Fibroblast of skin of back (primary cell): ENCODE data around the gene WDR43.

ENCODE experiments used
- DNase-seq: peaks from one replicate; pipeline ENCODE4 v3.0.0-alpha.2; 2013

WDR43 gene

GRCh38 chr2:28909655-28910353 lies 15.3 kb downstream of the WDR43 start:
- DNase-seq = no peak

GRCh38 chr2:28915939-28916338 lies 21.5 kb downstream of the WDR43 start:
- DNase-seq = no peak

- DNase-seq = no peak
Observed at GRCh38 chr2:28926847-28927246, 32.4 kb downstream of the WDR43 start.

GRCh38 chr2:28927469-28927868 lies 33.0 kb downstream of the WDR43 start:
- no peak for DNase-seq

GRCh38 chr2:28927878-28928277 lies 33.4 kb downstream of the WDR43 start:
- DNase-seq = peak; percentile 71

- no peak for DNase-seq
Observed at GRCh38 chr2:28929581-28929980, 35.1 kb downstream of the WDR43 start.

GRCh38 chr2:28930205-28930604 lies 35.7 kb downstream of the WDR43 start:
- DNase-seq = no peak

- DNase-seq = no peak
Observed at GRCh38 chr2:28934769-28935168, 40.3 kb downstream of the WDR43 start.

- DNase-seq = no peak
Observed at GRCh38 chr2:28941008-28941407, 46.5 kb downstream of the WDR43 start.

GRCh38 chr2:28944535-28945248 lies 50.2 kb downstream of the WDR43 start:
- DNase-seq = no peak

- DNase-seq = no peak
Observed at GRCh38 chr2:28948160-28948559, 53.7 kb downstream of the WDR43 start.

- DNase-seq = no peak
Observed at GRCh38 chr2:28949190-28949589, 54.7 kb downstream of the WDR43 start.

GRCh38 chr2:28949617-28950305 lies 55.3 kb downstream of the WDR43 start:
- no peak for DNase-seq

GRCh38 chr2:28950941-28951630 lies 56.6 kb downstream of the WDR43 start:
- no peak for DNase-seq

GRCh38 chr2:28951910-28952835 lies 57.7 kb downstream of the WDR43 start:
- DNase-seq = peak; percentile 17

GRCh38 chr2:28952836-28953211 lies 58.4 kb downstream of the WDR43 start:
- DNase-seq = no peak

- no peak for DNase-seq
Observed at GRCh38 chr2:28955467-28955866, 61.0 kb downstream of the WDR43 start.

- peak; percentile 37 for DNase-seq
Observed at GRCh38 chr2:28956415-28956826, 62.0 kb downstream of the WDR43 start.

- DNase-seq = peak; percentile 13
Observed at GRCh38 chr2:28956890-28957289, 62.4 kb downstream of the WDR43 start.

- peak; percentile 77 for DNase-seq
Observed at GRCh38 chr2:28958689-28959088, 64.2 kb downstream of the WDR43 start.

GRCh38 chr2:28960401-28960800 lies 65.9 kb downstream of the WDR43 start:
- no peak for DNase-seq

GRCh38 chr2:28962505-28962904 lies 68.0 kb downstream of the WDR43 start:
- no peak for DNase-seq
